ENCODE results near the gene MCRIP2.
A peak's percentile ranks its signal among the peaks of the same experiment; 100 is the strongest.

The MCRIP2 gene

GRCh38 chr16:633336-634050, 8.1 kb upstream of the MCRIP2 start:
- DNase-seq: no peak

- DNase-seq: no peak
Measured at GRCh38 chr16:634051-634670, 7.5 kb upstream of the MCRIP2 start.

GRCh38 chr16:634996-635395, 6.6 kb upstream of the MCRIP2 start:
- no peak for DNase-seq

- no peak for DNase-seq
Measured at GRCh38 chr16:635573-636205, 5.9 kb upstream of the MCRIP2 start.

GRCh38 chr16:636206-637080, 5.2 kb upstream of the MCRIP2 start, which contains the start of gene METTL26:
TSS of gene METTL26 (minus strand) at chr16:636305. CDS start at chr16:636290, 15 bp downstream.
- DNase-seq: peak; percentile 90

GRCh38 chr16:637081-638018, 4.3 kb upstream of the MCRIP2 start:
- peak; percentile 84 for DNase-seq

- no peak for DNase-seq
Measured at GRCh38 chr16:638034-638543, 3.5 kb upstream of the MCRIP2 start.

GRCh38 chr16:638836-639235, 2.8 kb upstream of the MCRIP2 start:
- DNase-seq: no peak

- no peak for DNase-seq
Measured at GRCh38 chr16:640614-641013, 1.0 kb upstream of the MCRIP2 start.

GRCh38 chr16:642189-643049, 791 bp downstream of the MCRIP2 start:
- no peak for DNase-seq

- no peak for DNase-seq
Measured at GRCh38 chr16:643050-643368, 1.4 kb downstream of the MCRIP2 start.

- DNase-seq: no peak
Measured at GRCh38 chr16:644556-644955, 2.9 kb downstream of the MCRIP2 start.

GRCh38 chr16:645852-646678, 4.4 kb downstream of the MCRIP2 start:
- no peak for DNase-seq

GRCh38 chr16:646679-647172, 5.1 kb downstream of the MCRIP2 start:
- no peak for DNase-seq

- DNase-seq: no peak
Measured at GRCh38 chr16:647173-647902, 5.7 kb downstream of the MCRIP2 start.

- DNase-seq: no peak
Measured at GRCh38 chr16:648071-648780, 6.6 kb downstream of the MCRIP2 start.

- DNase-seq: peak; percentile 91
Measured at GRCh38 chr16:648781-649589, 7.4 kb downstream of the MCRIP2 start, which contains the start of gene WDR90. TSS of gene WDR90 (plus strand) at chr16:649365. CDS start at chr16:649417, 52 bp downstream.
